Gastrocnemius medialis (tissue), 4 donors: ENCODE data around the gene COX4I1.

Experiments
- CTCF ChIP-seq, 5 experiments: fragments of 450-650 bp in 3 of 5; fragments of 200-600 bp in 2 of 5; sonication (generic) in 2 of 5; IDR thresholded peaks in 4 of 5; conservative IDR thresholded peaks in 1 of 5; 1 replicate in 4 of 5; 2 replicates in 1 of 5; pipeline ENCODE4 v1.5.1; 2016 to 2019; ENCODE audit warnings: antibody characterized with exemption in 5 of 5, mild to moderate bottlenecking in 3 of 5, moderate library complexity in 3 of 5
- POLR2A ChIP-seq, 2 donors: fragments of 450-650 bp; IDR thresholded peaks; one replicate each; pipeline ENCODE4 v1.6.1; 2017; ENCODE audit warnings: antibody characterized with exemption in 2 of 2, mild to moderate bottlenecking in 2 of 2, moderate library complexity in 2 of 2

GRCh38 chr16:85846461-85846860 is 47.0 kb downstream of the COX4I1 start:
- TF ChIP-seq CTCF (IDR thresholded peaks at IDR 0.05 in 4 of 5, conservative IDR thresholded peaks at IDR 0.05 in 1 of 5) (no peak), POLR2A (IDR thresholded peaks at IDR 0.05) (no peak)
